Stomach (tissue), 9 donors: Measurements from ENCODE around the gene GPRIN2. TPM values are rescaled to one million over a fixed set of nuclear protein-coding genes. Genes with fewer than 3 reads are reported as not detected.

Experiments used
- DNase-seq, 2 donors: peaks; one replicate each; pipeline versions ENCODE4 v3.0.0 to v3.0.0-alpha.2; 2013 to 2019
- H3K27ac ChIP-seq, 5 donors: fragments of 200-600 bp in 4 of 5; sonication (generic) in 4 of 5; one replicate each; pipeline ENCODE4 v1.5.1; 2013 to 2019; ENCODE audit warnings: mild to moderate bottlenecking in 1 of 5, moderate library complexity in 1 of 5
- H3K27me3 ChIP-seq, 3 donors: fragments of 200-600 bp; sonication (generic); one replicate each; pipeline ENCODE4 v1.5.1; 2017 to 2019; ENCODE audit warnings: mixed run types in 1 of 3
- H3K36me3 ChIP-seq, 4 donors: fragments of 200-600 bp; sonication (generic); 1 replicate in 3 of 4; 2 replicates in 1 of 4; pipeline ENCODE4 v1.5.1; 2016 to 2019
- H3K4me1 ChIP-seq, 4 donors: fragments of 200-600 bp; sonication (generic); one replicate each; pipeline ENCODE4 v1.5.1; 2016 to 2019
- H3K4me3 ChIP-seq, 4 donors: fragments of 200-600 bp; sonication (generic) in 3 of 4; one replicate each; pipeline ENCODE4 v1.5.1; 2016 to 2019; ENCODE audit warnings: mild to moderate bottlenecking in 1 of 4
- H3K9me3 ChIP-seq, 4 donors: fragments of 200-600 bp; sonication (generic); one replicate each; pipeline ENCODE4 v1.5.1; 2016 to 2019
- EP300 ChIP-seq: sonication (generic); formaldehyde crosslinking; IDR thresholded peaks from one replicate; pipeline ENCODE4 v1.6.1; 2017; ENCODE audit warnings: antibody characterized with exemption
- POLR2A ChIP-seq, 4 donors: fragments of 450-650 bp; IDR thresholded peaks; one replicate each; pipeline ENCODE4 v1.6.1; 2016; ENCODE audit warnings: antibody characterized with exemption in 4 of 4, control low read depth in 2 of 4, mild to moderate bottlenecking in 1 of 4, moderate library complexity in 1 of 4
- POLR2AphosphoS5 ChIP-seq, 3 donors: sonication (generic); formaldehyde crosslinking; IDR thresholded peaks; one replicate each; pipeline ENCODE4 v1.6.1; 2016; ENCODE audit warnings: antibody characterized with exemption in 3 of 3
- WGBS, 5 donors: extraction: QIAGEN DNeasy Blood & Tissue Kit in 3 of 5; methylation state at CpG; one replicate each; pipeline versions ENCODE4 v1.1.5 to v1.1.7; 2013 to 2018; 5-methylcytosine and 5-hydroxymethylcytosine counted together
- intact Hi-C: fragments of 100-400 bp; cut with DNase I; formaldehyde crosslinking; loops from one replicate; pipeline ENCODE4 v1.15.1; 2023; ENCODE audit warnings: low total_unique reads
- polyA plus RNA-seq, 3 donors: library from polyadenylated mRNA; stranded (reverse); fragments of 200-250 nt; gene quantifications; one replicate each; pipeline ENCODE4 v1.2.3, GENCODE V29; 2013
- total RNA-seq, 5 donors: library from RNA; depleted of rRNA; stranded (reverse); fragments of >200 nt; gene quantifications; one replicate each; pipeline versions ENCODE4 v1.1.0 to v1.2.3, GENCODE V29; 2014 to 2016
- TF ChIP-seq, protein P1 (sequence below), 7 experiments: fragments of 450-650 bp in 4 of 7; fragments of 200-600 bp in 3 of 7; sonication (generic) in 3 of 7; IDR thresholded peaks; one replicate each; pipeline ENCODE4 v1.5.1; 2016 to 2019; ENCODE audit warnings: antibody characterized with exemption in 7 of 7, control low read depth in 2 of 7, mild to moderate bottlenecking in 1 of 7
- donor health status: healthy with polysubstance abuse.
- donor health status: Bipolar disorder and iron deficiency.
- donor health status: healthy.

Gene GPRIN2
- total and polyA plus RNA-seq, 8 donors: 3.5 to 27.8 (median 11.1) TPM

DNA sequence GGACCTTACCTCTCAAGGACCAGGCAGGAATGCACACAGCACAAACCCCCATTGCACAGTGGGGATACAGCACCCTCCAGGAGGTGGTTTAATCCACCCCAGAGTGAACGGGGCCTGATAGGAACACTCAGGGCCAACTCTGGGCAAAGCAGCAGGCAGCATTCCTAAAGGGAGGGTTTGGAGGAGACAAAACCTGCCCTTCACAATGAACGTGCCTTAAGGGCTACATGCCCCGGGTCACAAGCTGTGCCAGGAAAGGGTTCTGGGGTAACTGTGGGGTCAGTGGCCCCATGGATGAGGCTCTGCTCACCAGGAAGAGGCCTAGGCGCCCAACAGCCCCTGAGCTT, 1.1 kb downstream of the GPRIN2 start:
- Histone ChIP-seq H3K9me3 (no peaks in the 10 kb centered on the region), H3K4me1 (peaks cover 16 to 61% (median 41%) of the 10 kb centered on the region in 4 donors), H3K4me3 (peak overlapping the region; percentile 54 to 66 (median 54)), H3K27me3 (peaks cover 4 to 63% (median 35%) of the 10 kb centered on the region in 3 donors), H3K36me3 (peaks cover 0 to 11% (median 4%) of the 10 kb centered on the region in 4 donors), H3K27ac (peak overlapping the region in 3 of 5 donors; percentile 64 to 80 (median 68))
- 33 to 55% (median 49%) methylated on average over 4 of the region's 4 CpGs for WGBS, 5 donors
- intact Hi-C loops: no loop called here
- TF ChIP-seq, protein P1, sequence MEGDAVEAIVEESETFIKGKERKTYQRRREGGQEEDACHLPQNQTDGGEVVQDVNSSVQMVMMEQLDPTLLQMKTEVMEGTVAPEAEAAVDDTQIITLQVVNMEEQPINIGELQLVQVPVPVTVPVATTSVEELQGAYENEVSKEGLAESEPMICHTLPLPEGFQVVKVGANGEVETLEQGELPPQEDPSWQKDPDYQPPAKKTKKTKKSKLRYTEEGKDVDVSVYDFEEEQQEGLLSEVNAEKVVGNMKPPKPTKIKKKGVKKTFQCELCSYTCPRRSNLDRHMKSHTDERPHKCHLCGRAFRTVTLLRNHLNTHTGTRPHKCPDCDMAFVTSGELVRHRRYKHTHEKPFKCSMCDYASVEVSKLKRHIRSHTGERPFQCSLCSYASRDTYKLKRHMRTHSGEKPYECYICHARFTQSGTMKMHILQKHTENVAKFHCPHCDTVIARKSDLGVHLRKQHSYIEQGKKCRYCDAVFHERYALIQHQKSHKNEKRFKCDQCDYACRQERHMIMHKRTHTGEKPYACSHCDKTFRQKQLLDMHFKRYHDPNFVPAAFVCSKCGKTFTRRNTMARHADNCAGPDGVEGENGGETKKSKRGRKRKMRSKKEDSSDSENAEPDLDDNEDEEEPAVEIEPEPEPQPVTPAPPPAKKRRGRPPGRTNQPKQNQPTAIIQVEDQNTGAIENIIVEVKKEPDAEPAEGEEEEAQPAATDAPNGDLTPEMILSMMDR (IDR thresholded peaks at IDR 0.05): no peak
- TF ChIP-seq POLR2AphosphoS5 (IDR thresholded peaks at IDR 0.05) (no peak), EP300 (no peak), POLR2A (IDR thresholded peaks at IDR 0.05) (no peak)
- DNase-seq: no peak

DNA sequence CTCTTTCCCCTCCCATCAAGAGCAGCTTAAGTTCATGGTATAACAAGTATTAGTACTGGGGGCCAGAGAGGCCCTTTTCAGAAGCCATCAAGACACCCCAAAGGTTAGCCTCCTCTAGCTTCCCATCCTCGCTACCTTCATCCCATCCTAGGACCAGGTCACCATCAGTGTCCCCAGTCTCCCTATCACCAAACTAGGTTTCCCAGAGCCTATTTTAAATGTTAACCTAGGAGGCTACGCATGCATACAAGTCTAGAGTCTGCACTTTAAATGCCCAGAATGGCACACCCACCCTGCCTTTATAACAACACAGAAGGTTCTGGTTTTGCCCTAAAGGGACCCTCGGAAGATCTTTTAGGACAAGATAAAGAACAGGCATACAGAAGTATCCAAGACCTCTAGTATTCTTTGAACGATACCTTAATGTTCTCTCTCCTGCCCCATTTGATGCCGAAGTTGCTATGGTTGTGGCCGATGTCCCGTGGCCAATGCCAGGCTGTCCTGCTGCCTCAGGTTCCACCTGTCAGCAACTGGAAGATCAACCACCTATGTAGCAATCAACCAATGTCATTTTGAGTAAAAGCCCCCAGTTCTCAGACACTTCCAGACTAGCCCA, 2.2 kb downstream of the GPRIN2 start:
- Histone ChIP-seq H3K4me3 (no peak overlapping the region), H3K9me3 (no peaks in the 10 kb centered on the region), H3K36me3 (peaks cover 0 to 22% (median 15%) of the 10 kb centered on the region in 4 donors), H3K27ac (no peak overlapping the region), H3K27me3 (peaks cover 4 to 56% (median 35%) of the 10 kb centered on the region in 3 donors), H3K4me1 (peaks cover 16 to 61% (median 41%) of the 10 kb centered on the region in 4 donors)
- WGBS, 5 donors: 87 to 90% (median 88%) methylated on average over 7 of the region's 7 CpGs
- TF ChIP-seq POLR2AphosphoS5 (IDR thresholded peaks at IDR 0.05): no peak
- no peak for TF ChIP-seq EP300
- TF ChIP-seq, protein P1 (IDR thresholded peaks at IDR 0.05): no peak
- no peak for TF ChIP-seq POLR2A (IDR thresholded peaks at IDR 0.05)
- intact Hi-C loops: no loop called here
- no peak for DNase-seq

GRCh38 chr10:46553238-46554049, 3.0 kb downstream of the GPRIN2 start:
- Histone ChIP-seq H3K27me3 (peaks cover 4 to 47% (median 35%) of the 10 kb centered on the region in 3 donors), H3K27ac (no peak overlapping the region), H3K36me3 (peaks cover 0 to 22% (median 19%) of the 10 kb centered on the region in 4 donors), H3K4me3 (no peak overlapping the region), H3K9me3 (no peaks in the 10 kb centered on the region), H3K4me1 (peaks cover 16 to 53% (median 38%) of the 10 kb centered on the region in 4 donors)
- intact Hi-C loops: no loop called here
- DNase-seq: no peak
- TF ChIP-seq POLR2AphosphoS5 (IDR thresholded peaks at IDR 0.05): no peak
- TF ChIP-seq, protein P1 (IDR thresholded peaks at IDR 0.05): no peak
- TF ChIP-seq POLR2A (IDR thresholded peaks at IDR 0.05): no peak
- no peak for TF ChIP-seq EP300
- WGBS, 5 donors: 47 to 78% (median 71%) methylated on average over 2 of the region's 2 CpGs

DNA sequence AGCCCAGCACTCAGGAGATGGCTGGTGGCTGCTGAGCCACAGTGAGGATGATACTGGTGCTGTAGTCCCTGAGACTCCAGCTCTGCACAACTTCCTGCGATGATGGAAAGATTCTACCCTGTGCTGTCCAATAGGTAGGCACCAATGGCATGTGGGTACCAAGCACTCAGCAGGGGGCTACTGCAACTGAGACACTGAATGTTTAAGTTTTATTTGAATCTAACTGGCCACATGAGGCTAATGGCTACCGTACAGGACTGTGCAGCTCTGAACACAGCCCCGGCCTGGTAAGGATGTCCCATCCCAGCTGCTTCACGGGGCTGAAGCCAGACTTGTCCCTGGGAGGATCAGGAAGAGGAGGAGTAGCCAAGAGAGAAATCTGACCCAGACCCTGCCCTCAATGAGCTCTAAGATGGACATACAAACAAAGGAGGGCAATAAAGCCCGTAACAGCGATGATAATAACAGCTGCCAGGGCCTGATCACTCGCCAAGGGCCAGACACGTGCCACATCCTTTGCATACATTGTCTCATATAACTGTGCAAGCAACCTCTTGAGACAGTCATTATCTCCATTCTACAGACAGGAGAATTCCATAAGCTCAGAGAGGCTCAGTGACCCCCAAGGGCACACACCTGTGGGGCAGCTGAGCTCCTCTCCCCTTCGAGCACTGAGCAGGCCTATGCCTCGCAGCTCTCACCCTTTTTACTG, 3.8 kb downstream of the GPRIN2 start:
- peak in 1 of 2 donors; percentile 24 for DNase-seq
- Histone ChIP-seq H3K27me3 (peaks cover 4 to 40% (median 31%) of the 10 kb centered on the region in 3 donors), H3K36me3 (peaks cover 0 to 22% (median 19%) of the 10 kb centered on the region in 4 donors), H3K9me3 (no peaks in the 10 kb centered on the region), H3K4me1 (peaks cover 16 to 46% (median 35%) of the 10 kb centered on the region in 4 donors), H3K4me3 (no peak overlapping the region), H3K27ac (no peak overlapping the region)
- intact Hi-C loops: no loop called here
- 83 to 86% (median 84%) methylated on average over 10 of the region's 10 CpGs for WGBS, 5 donors
- TF ChIP-seq POLR2AphosphoS5 (IDR thresholded peaks at IDR 0.05): no peak
- TF ChIP-seq POLR2A (IDR thresholded peaks at IDR 0.05): no peak
- no peak for TF ChIP-seq EP300
- TF ChIP-seq, protein P1 (IDR thresholded peaks at IDR 0.05): no peak
